Measurements from ENCODE around the gene KRTAP10-6. TPM values are rescaled to one million over a fixed set of nuclear protein-coding genes. Genes with fewer than 3 reads are reported as not detected.
"Not testable (repeated sequence)": the region's sequence is repeated elsewhere in the genome, so short reads cannot be mapped to it uniquely, and the experiment has no call there.

Gene KRTAP10-6
- total RNA-seq, 1 experiment from 2014 or later, result not detected

- peak in 1 of 2 experiments; percentile 34 for DNase-seq (ENCODE audit: low read depth in 1 of 2, low spot score in 2 of 2)
Measured at GRCh38 chr21:44599264-44600029, 7.1 kb upstream of the KRTAP10-6 start.

GRCh38 chr21:44598061-44598460, 5.8 kb upstream of the KRTAP10-6 start:
- Histone ChIP-seq H3K27ac (no peak overlapping the region), H3K27me3 (replicated peaks) (0 out of 2 replicates have a peak, but pooled peaks cover 10% of the 10 kb centered on the region), H3K4me3 (no peak overlapping the region), H3K9me3 (replicated peaks) (no peaks in the 10 kb centered on the region), H3K4me1 (replicated peaks) (no peaks in the 10 kb centered on the region), H3K36me3 (no peaks in the 10 kb centered on the region)
- DNase-seq (ENCODE audit: low read depth in 1 of 2, low spot score in 2 of 2), result peak in 1 of 2 experiments; percentile 21

More at GRCh38 chr21:44599264-44600029, 7.1 kb upstream of the KRTAP10-6 start:
- Histone ChIP-seq H3K4me3 (no peak overlapping the region), H3K9me3 (replicated peaks) (no peaks in the 10 kb centered on the region), H3K4me1 (replicated peaks) (no peaks in the 10 kb centered on the region), H3K27ac (no peak overlapping the region), H3K27me3 (replicated peaks) (peaks cover 12% of the 10 kb centered on the region; the same call in 1 of the 2 replicates), H3K36me3 (no peaks in the 10 kb centered on the region)

GRCh38 chr21:44596068-44596725, 3.9 kb upstream of the KRTAP10-6 start:
- DNase-seq (ENCODE audit: low read depth in 1 of 2, low spot score in 2 of 2), result peak in 1 of 2 experiments; percentile 31
- Histone ChIP-seq H3K9me3 (replicated peaks) (no peaks in the 10 kb centered on the region), H3K36me3 (no peaks in the 10 kb centered on the region), H3K27ac (no peak overlapping the region), H3K4me3 (no peak overlapping the region), H3K4me1 (replicated peaks) (no peaks in the 10 kb centered on the region), H3K27me3 (replicated peaks) (0 out of 2 replicates have a peak, but pooled peaks cover 10% of the 10 kb centered on the region)

GRCh38 chr21:44595524-44595923, 3.2 kb upstream of the KRTAP10-6 start:
- H3K27me3 ChIP-seq (replicated peaks), result 0 out of 2 replicates have a peak, but pooled peaks cover 10% of the 10 kb centered on the region
- H3K4me3 ChIP-seq, result no peak overlapping the region
- no peaks in the 10 kb centered on the region for H3K9me3 ChIP-seq (replicated peaks)
- DNase-seq (ENCODE audit: low read depth in 1 of 2, low spot score in 2 of 2), result no peak
- no peak overlapping the region for H3K27ac ChIP-seq
- no peaks in the 10 kb centered on the region for H3K36me3 ChIP-seq
- H3K4me1 ChIP-seq (replicated peaks), result no peaks in the 10 kb centered on the region

- H3K36me3 ChIP-seq, result no peaks in the 10 kb centered on the region
- H3K27me3 ChIP-seq (replicated peaks), result 0 out of 2 replicates have a peak, but pooled peaks cover 10% of the 10 kb centered on the region
- H3K4me3 ChIP-seq, result no peak overlapping the region
- H3K27ac ChIP-seq, result no peak overlapping the region
- H3K9me3 ChIP-seq (replicated peaks), result no peaks in the 10 kb centered on the region
- no peaks in the 10 kb centered on the region for H3K4me1 ChIP-seq (replicated peaks)
- DNase-seq (ENCODE audit: low read depth in 1 of 2, low spot score in 2 of 2), result peak in 1 of 2 experiments; percentile 16
Measured at GRCh38 chr21:44594406-44594916, 2.2 kb upstream of the KRTAP10-6 start.

- Histone ChIP-seq H3K27ac (no peak overlapping the region), H3K4me3 (no peak overlapping the region), H3K27me3 (replicated peaks) (0 out of 2 replicates have a peak, but pooled peaks cover 9% of the 10 kb centered on the region), H3K36me3 (no peaks in the 10 kb centered on the region), H3K4me1 (replicated peaks) (no peaks in the 10 kb centered on the region), H3K9me3 (replicated peaks) (no peaks in the 10 kb centered on the region; the same call in 1 of the 2 replicates)
- peak in 1 of 2 experiments; percentile 32 for DNase-seq (ENCODE audit: low read depth in 1 of 2, low spot score in 2 of 2)
Measured at GRCh38 chr21:44593598-44594405, 1.5 kb upstream of the KRTAP10-6 start.

- not testable (repeated sequence) for H3K36me3 ChIP-seq; H3K27ac ChIP-seq; H3K4me3 ChIP-seq; H3K4me1 ChIP-seq (replicated peaks); H3K27me3 ChIP-seq (replicated peaks); H3K9me3 ChIP-seq (replicated peaks); DNase-seq (ENCODE audit: low read depth in 1 of 2, low spot score in 2 of 2)
Measured at GRCh38 chr21:44591801-44592130, 539 bp downstream of the KRTAP10-6 start.

- not testable (repeated sequence) for H3K27me3 ChIP-seq (replicated peaks); DNase-seq (ENCODE audit: low read depth in 1 of 2, low spot score in 2 of 2); H3K4me1 ChIP-seq (replicated peaks); H3K9me3 ChIP-seq (replicated peaks); H3K27ac ChIP-seq; H3K4me3 ChIP-seq; H3K36me3 ChIP-seq
Measured at GRCh38 chr21:44590897-44591800, 1.2 kb downstream of the KRTAP10-6 start.

- H3K4me1 ChIP-seq (replicated peaks), result no peaks in the 10 kb centered on the region
Measured at GRCh38 chr21:44590311-44590721, 2.0 kb downstream of the KRTAP10-6 start.

GRCh38 chr21:44589586-44590305, 2.6 kb downstream of the KRTAP10-6 start:
- DNase-seq (ENCODE audit: low read depth in 1 of 2, low spot score in 2 of 2), result no peak
- Histone ChIP-seq H3K4me3 (no peak overlapping the region), H3K27ac (no peak overlapping the region), H3K9me3 (replicated peaks) (no peaks in the 10 kb centered on the region; the same call in 1 of the 2 replicates), H3K4me1 (replicated peaks) (no peaks in the 10 kb centered on the region), H3K36me3 (no peaks in the 10 kb centered on the region), H3K27me3 (replicated peaks) (peaks cover 3% of the 10 kb centered on the region; the same call in 1 of the 2 replicates)

More at GRCh38 chr21:44590311-44590721, 2.0 kb downstream of the KRTAP10-6 start:
- Histone ChIP-seq H3K36me3 (no peaks in the 10 kb centered on the region), H3K27ac (no peak overlapping the region), H3K9me3 (replicated peaks) (no peaks in the 10 kb centered on the region; the same call in 1 of the 2 replicates), H3K27me3 (replicated peaks) (no peaks in the 10 kb centered on the region), H3K4me3 (no peak overlapping the region)
- DNase-seq (ENCODE audit: low read depth in 1 of 2, low spot score in 2 of 2), result no peak

GRCh38 chr21:44589094-44589493, 3.2 kb downstream of the KRTAP10-6 start:
- no peak for DNase-seq (ENCODE audit: low read depth in 1 of 2, low spot score in 2 of 2)
- no peaks in the 10 kb centered on the region for H3K36me3 ChIP-seq
- peaks cover 8% of the 10 kb centered on the region; the same call in 1 of the 2 replicates for H3K27me3 ChIP-seq (replicated peaks)
- no peaks in the 10 kb centered on the region; the same call in 1 of the 2 replicates for H3K9me3 ChIP-seq (replicated peaks)
- no peak overlapping the region for H3K4me3 ChIP-seq
- H3K27ac ChIP-seq, result no peak overlapping the region
- H3K4me1 ChIP-seq (replicated peaks), result no peaks in the 10 kb centered on the region

GRCh38 chr21:44585892-44586291, 6.4 kb downstream of the KRTAP10-6 start:
- Histone ChIP-seq H3K36me3 (no peaks in the 10 kb centered on the region), H3K4me1 (replicated peaks) (no peaks in the 10 kb centered on the region), H3K27me3 (replicated peaks) (peaks cover 8% of the 10 kb centered on the region; the same call in 1 of the 2 replicates), H3K27ac (no peak overlapping the region), H3K9me3 (replicated peaks) (no peaks in the 10 kb centered on the region; the same call in none of the 2 replicates), H3K4me3 (no peak overlapping the region)
- DNase-seq (ENCODE audit: low read depth in 1 of 2, low spot score in 2 of 2), result no peak
